Measurements from ENCODE around the gene GPR146.

The GPR146 gene

GRCh38 chr7:1095621-1096155, 51.3 kb downstream of the GPR146 start:
- DNase-seq = no peak

- DNase-seq = no peak
Measured at GRCh38 chr7:1096156-1097119, 52.1 kb downstream of the GPR146 start.

DNA sequence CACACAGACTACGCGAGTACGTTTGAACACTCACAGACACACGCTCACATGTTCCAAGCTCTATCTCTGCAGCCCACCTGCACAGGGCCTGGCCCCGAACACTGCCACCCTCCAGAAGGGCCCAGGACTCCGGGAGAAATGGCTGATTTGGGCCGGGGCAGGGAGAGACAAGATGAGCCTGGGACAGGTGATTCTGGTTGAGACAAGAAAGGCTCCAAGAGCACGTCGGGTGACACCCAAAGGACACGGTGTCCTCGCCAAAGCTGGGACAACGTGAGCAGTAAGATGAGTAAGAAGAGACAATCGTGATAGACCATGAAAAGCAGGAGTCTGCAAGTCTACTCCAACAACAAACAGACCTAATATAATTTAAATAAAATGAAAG, 52.8 kb downstream of the GPR146 start:
- no peak for DNase-seq

- DNase-seq = no peak
Measured at GRCh38 chr7:1098243-1099153, 54.2 kb downstream of the GPR146 start.

GRCh38 chr7:1099154-1099542, 54.8 kb downstream of the GPR146 start:
- no peak for DNase-seq

DNA sequence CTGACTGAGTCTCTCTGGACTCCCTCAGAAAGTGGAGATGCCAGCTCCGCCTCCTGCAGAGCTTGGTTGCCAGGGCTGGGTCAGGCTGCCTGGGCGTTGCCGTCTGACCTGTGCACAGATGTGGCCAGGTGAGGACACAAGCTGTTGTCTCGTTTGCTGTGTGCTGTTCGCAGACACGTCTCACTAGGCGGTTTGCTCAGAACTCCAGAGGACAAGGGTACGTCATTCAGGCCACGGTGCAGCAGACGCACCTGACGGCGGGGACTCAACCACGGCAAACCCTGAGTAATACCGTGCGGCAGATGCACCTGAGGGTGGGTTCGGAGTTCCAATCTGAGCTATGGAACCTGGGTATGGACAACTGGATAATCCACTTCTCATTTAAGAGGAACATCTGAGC, 55.3 kb downstream of the GPR146 start:
- no peak for DNase-seq

DNA sequence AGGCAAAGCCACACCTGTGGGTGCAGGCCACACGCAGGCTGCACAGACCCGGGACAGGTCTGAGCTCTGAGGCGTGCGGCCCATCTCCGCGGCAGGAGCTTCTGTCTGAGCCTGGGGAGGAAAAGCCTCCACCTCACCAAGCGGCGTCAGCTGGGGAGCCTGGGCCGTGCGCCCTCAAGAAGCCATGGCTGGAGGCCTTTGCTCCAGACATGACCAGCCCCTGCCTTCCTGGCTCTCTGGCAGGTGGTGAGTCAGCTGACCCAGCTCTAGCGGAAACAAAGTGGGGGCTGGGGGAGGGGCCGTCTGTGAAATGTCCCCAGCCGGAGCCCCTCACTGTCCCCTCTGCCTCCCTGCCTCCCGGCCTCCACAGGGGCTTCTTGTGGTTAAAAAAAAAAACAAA, 56.0 kb downstream of the GPR146 start:
- no peak for DNase-seq

DNA sequence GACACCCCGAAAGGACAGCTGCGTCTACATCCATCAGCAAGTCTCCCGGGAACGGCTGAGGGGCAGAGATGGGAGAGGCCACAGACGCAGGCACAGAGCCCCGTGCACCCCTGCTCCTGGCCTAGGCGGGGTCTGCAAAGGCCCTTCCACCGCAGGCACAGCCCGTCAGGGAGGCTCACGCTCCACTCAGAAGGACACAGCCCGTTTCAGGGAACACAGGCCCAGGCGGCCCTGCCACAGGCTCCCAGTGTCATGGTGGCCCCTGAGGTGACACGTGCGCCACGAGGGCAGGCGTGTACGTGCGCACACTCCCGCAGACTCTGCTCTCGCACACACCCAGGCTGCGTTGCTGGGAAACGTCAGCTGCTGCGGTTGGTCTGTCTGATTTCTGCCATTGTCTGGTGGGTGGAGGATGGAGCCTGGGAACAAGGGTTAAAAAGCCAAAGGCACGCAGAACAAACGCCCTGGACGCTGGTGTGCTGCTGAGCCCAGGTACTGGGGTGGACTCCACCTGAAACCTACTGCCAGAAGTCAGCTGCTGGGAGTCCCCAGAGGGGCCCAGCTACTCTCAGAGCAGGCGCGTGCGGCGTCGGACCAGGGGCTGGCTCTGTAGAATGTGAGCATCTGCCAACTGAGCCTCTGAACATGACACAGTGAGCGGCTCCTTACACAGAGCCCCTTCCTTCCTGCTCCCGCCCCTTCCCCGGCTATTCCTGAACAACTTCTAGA, 56.7 kb downstream of the GPR146 start:
- no peak for DNase-seq

DNA sequence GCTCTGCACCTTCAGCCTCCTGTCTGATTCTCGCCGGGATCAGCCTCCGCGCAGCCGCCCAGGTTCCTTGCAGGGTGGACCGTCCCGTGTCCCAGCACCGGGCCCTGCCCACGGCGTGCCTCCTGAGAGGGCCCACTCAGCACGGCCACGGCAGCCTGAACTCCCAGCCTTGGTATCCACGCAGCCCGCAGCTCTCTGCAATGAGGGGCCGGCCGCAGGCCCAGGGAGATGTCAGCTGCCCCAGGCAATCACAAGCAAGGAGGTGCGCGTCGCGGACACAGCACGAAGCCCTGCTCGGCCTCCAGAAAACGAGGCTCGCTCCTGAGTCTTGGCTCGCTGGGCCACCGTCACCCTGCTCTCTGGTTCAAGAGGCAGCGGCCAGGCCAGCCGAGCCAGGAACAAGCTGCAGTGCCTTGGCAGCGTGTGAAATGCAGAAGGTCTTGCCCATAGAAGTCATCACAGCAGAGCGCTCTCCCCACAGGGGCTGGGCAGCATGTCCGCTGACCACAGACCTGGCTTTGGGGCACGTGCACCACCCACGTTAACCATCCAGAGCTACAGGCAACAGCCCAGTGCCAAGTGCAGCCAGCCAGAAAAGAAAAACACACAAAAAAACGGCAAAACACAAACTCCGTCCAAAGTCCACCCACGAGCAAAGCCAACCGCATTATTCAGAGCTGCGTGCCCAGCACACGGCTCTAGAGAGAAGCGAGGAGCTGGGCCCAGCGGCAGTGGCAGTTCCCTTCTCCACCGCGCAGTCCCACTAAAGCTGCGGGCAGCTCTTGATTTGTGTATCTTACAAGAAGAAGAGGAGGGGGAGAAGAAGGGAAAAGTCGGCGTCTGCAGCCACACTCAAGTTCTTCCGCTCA, 57.5 kb downstream of the GPR146 start:
- DNase-seq = no peak

GRCh38 chr7:1103009-1103788, 58.9 kb downstream of the GPR146 start:
- DNase-seq = peak; percentile 51 to 73 (median 72)

DNA sequence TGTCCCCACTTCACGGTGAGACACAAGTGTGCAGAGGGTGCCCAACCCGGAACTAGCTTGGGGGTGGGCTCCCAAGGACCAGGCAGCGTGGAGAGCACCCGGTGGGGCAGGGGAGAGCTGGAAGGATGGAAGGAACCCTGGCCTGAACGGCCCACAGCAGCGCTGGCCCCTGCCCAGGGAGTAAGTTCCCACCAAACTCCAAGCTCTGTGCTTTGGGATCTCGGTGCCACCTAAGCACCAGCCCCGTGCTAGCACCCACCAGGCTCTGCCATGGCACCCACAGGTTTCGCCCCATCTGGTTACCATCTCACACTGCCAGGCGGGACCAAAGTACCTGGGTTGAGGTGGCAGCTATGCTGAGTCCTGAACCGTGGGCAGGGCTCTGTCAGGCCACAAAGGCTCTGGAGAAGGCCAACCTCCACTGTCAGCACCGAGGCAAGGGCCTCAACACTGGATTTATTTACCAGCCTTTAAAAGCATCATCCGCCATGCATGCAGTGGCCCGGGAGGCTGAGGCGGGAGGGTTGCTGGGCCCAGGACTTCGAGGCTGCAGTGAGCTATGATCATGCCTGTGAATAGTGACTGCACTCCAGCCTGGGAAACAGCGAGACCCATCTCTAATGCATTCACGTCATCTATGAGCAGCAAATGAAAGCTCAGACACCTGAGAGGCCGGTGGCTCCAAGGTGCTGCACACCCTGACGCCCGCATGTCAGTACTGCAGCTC, 59.6 kb downstream of the GPR146 start:
- DNase-seq = no peak

DNA sequence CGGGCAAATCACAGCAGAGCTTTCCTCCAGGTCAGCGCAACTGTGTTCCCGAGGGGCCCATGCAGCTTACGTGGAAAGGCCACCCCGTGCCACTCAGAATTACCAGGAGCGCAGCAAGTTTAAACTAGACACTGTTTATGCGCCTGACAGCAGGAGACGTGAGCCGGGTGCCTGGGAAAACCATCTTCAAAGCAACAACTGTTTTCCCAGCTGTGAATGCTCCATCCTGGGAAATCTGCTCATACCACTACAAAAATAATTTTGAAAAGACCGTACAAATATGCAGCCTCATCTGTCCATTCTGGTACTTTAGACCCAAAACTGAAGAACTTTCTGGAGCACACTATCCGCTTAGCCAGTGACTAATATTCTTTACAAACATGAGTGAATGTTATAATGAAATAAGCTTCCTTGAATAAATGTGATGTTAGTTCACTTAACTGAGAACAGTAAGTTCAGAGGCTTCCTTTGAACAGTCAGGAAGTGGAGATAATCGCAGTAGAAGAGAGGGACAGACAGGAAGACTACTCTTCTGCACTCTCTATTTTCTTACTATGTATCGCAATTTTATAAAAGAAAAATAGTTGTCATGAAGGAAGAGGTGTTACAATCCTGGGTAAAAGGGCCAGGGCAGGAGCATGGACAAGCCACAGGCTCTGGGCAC, 60.3 kb downstream of the GPR146 start:
- no peak for DNase-seq

- DNase-seq = no peak
Measured at GRCh38 chr7:1105189-1105588, 60.8 kb downstream of the GPR146 start.

- DNase-seq = no peak
Measured at GRCh38 chr7:1106063-1106792, 61.9 kb downstream of the GPR146 start.

DNA sequence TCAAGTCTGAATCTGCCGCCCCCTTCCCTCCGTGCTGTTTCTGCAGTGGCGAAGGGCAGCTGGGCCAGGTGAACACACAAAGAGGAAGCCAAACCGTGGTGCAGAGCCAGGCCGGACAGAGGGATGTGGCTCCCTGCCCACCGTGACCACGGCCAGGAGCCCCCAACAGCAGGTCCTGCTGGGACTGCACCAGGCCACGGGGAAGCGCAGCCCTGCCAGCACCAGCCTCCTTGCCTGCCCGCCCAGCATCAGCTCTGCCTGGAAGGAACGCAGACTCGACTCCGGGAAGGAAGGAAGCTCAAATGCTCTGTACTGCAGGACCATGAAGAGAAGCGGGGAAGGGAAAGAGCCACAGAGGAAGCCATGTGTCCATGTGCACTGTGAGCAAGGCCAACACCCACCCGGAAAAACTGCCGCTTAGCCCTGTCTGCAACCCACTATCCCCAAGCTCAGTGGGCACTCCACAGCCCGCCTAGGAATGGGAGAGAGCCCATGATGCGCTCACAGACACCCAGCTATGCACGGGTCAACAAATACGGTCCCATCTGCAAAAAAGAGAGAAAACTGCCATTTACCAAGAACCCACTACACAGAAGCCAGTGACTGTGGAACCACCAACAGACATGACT, 62.6 kb downstream of the GPR146 start:
- no peak for DNase-seq

DNA sequence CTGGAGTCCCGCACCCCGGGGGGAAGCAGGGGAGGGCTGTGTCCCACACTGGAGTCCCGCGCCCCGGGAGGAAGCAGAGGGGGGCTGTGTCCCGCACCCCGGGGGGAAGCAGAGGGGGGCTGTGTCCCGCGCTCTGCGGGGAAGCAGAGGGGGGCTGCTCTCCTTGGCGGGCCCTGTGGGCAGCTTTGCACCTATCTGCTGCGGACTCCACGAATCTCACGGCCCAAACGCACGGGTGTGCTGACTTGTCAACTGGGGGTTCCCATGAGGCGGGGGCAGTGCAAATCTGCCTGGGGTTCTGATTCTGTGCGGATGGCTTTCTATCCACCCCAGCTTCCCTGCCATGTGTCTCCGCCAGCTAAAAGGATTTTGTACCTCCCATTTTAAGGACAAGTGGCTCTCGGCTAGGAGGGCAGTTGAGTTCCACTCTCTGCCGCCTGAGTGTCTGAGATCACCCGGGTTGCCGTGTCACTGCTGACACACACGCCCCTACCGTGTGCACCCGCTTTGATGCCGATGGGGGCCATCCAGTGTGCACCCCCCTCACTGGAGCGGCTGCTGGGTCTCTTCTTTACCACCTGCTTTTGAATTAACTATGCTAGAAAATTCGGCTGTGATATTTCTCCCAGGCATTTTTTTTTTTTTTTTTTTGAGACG, 64.0 kb downstream of the GPR146 start:
- DNase-seq = no peak
